GM12878 (cell line): ENCODE measurements around the gene SLX4IP. TPM values are rescaled to one million over a fixed set of nuclear protein-coding genes. Genes with fewer than 3 reads are reported as not detected.

ENCODE experiments used
- ATAC-seq: fragments of 200-7000 bp; cut with Tn5 transposase; 3 replicates; pipeline ENCODE4 v1.9.1; 2020; ENCODE audit warnings: mild to moderate bottlenecking, moderate library complexity
- BruUV-seq: library from RNA; stranded (reverse); fragments of 400-500 nt; replicated peaks from 2 replicates; lab custom pipeline; 2021; lab: Mats Ljungman, UMichigan
- CTCF ChIA-PET: fragments of 300-600 bp; sonication (Branson Sonifier 250); formaldehyde crosslinking; extraction: SDS; loops from one replicate; lab custom pipeline; 2021; ENCODE audit warnings: inconsistent platforms; lab: Yijun Ruan, JAX
- POLR2A ChIA-PET: fragments of 350-600 bp; formaldehyde crosslinking; extraction: SDS; loops from one replicate; lab custom pipeline; 2021; ENCODE audit warnings: inconsistent platforms; lab: Charles Lee
- RAD21 ChIA-PET: fragments of 300-600 bp; sonication (Branson Sonifier 250); formaldehyde crosslinking; loops from one replicate; lab custom pipeline; 2023; ENCODE audit warnings: antibody characterized with exemption; ENCODE audit not compliant: unreplicated experiment; lab: Charles Lee
- SMC1A ChIA-PET: fragments of 300-600 bp; sonication (Branson Sonifier 250); formaldehyde crosslinking; loops from one replicate; lab custom pipeline; 2023; ENCODE audit not compliant: unreplicated experiment, uncharacterized antibody; lab: Charles Lee
- DNase-seq: peaks from one replicate; pipeline ENCODE4 v3.0.0-alpha.2; 2011; ENCODE audit warnings: low read depth, low spot score
- FAIRE-seq: peaks from 3 replicates; lab custom pipeline; 2011; peaks lifted over from hg19 to GRCh38; lab: Jason Lieb, UNC
- H2AFZ ChIP-seq: 2 replicates; pipeline ENCODE4 v1.6.0; 2011; ENCODE audit warnings: low read depth, low read length, control low read depth; ENCODE audit not compliant: control insufficient read depth
- H3K27ac ChIP-seq: 2 replicates; pipeline ENCODE4 v1.5.1; 2011; ENCODE audit warnings: control low read depth; ENCODE audit not compliant: control insufficient read depth, insufficient read depth
- H3K27me3 ChIP-seq, 2 experiments: replicated peaks in 1 of 2; 2 replicates each; pipeline versions ENCODE4 v1.6.0 to v1.6.1; 2011; ENCODE audit warnings: low read length in 1 of 2; ENCODE audit not compliant: control insufficient read depth in 2 of 2, insufficient read depth in 2 of 2
- H3K36me3 ChIP-seq, 2 experiments: 2 replicates each; pipeline ENCODE4 v1.5.1; 2011; ENCODE audit warnings: low read length in 1 of 2; ENCODE audit not compliant: control insufficient read depth in 2 of 2, insufficient read depth in 2 of 2
- H3K4me1 ChIP-seq: 2 replicates; pipeline ENCODE4 v1.6.1; 2011; ENCODE audit warnings: mild to moderate bottlenecking, low read length, moderate library complexity, mixed read lengths; ENCODE audit not compliant: control insufficient read depth, insufficient read depth
- H3K4me2 ChIP-seq: 2 replicates; pipeline ENCODE4 v1.6.0; 2011; ENCODE audit warnings: control low read depth; ENCODE audit not compliant: control insufficient read depth, insufficient read depth
- H3K4me3 ChIP-seq: fragments of 200-600 bp; sonication (generic); 2 replicates; pipeline ENCODE4 v1.5.1; 2016
- H3K79me2 ChIP-seq: 2 replicates; pipeline ENCODE4 v1.6.0; 2011; ENCODE audit warnings: low read length; ENCODE audit not compliant: control insufficient read depth, insufficient read depth
- H3K9ac ChIP-seq: 2 replicates; pipeline ENCODE4 v1.8.0; 2011; ENCODE audit warnings: low read length, control low read depth, mixed read lengths; ENCODE audit not compliant: control insufficient read depth, insufficient read depth
- H3K9me3 ChIP-seq: replicated peaks from 3 replicates; pipeline ENCODE4 v1.5.1; 2011; ENCODE audit warnings: mild to moderate bottlenecking, low read length; ENCODE audit not compliant: control insufficient read depth, insufficient read depth
- H4K20me1 ChIP-seq: 2 replicates; pipeline ENCODE4 v1.6.0; 2011; ENCODE audit not compliant: control insufficient read depth, insufficient read depth
- FOXK2 ChIP-seq: fragments of 450-650 bp; IDR thresholded peaks from 2 replicates; pipeline ENCODE4 v1.6.1; 2017; ENCODE audit warnings: mild to moderate bottlenecking, moderate library complexity
- KDM1A ChIP-seq: fragments of 200-600 bp; sonication (generic); IDR thresholded peaks from 2 replicates; pipeline ENCODE4 v1.6.1; 2016; ENCODE audit warnings: borderline replicate concordance
- RELA ChIP-seq: fragments of 450-650 bp; IDR thresholded peaks from 2 replicates; pipeline ENCODE4 v1.8.0; 2014; ENCODE audit warnings: borderline replicate concordance; ENCODE audit not compliant: partially characterized antibody
- SPI1 ChIP-seq: IDR thresholded peaks from 2 replicates; pipeline ENCODE4 v1.6.1; 2011; ENCODE audit warnings: low read depth, mild to moderate bottlenecking, low read length, moderate library complexity, borderline replicate concordance; ENCODE audit not compliant: insufficient read depth
- ZNF217 ChIP-seq: fragments of 450-650 bp; IDR thresholded peaks from 2 replicates; pipeline ENCODE4 v1.6.1; 2017; ENCODE audit warnings: antibody characterized with exemption, mild to moderate bottlenecking
- ZNF24 ChIP-seq: fragments of 450-650 bp; IDR thresholded peaks from 2 replicates; pipeline ENCODE4 v1.6.1; 2017; ENCODE audit warnings: antibody characterized with exemption, mild to moderate bottlenecking
- WGBS: methylation state at CpG from one replicate; pipeline ENCODE4 v1.1.6; 2016; ENCODE audit warnings: low lambda C conversion rate; ENCODE audit not compliant: insufficient replicate concordance, insufficient coverage; ENCODE audit errors: missing lambda C conversion rate; 5-methylcytosine and 5-hydroxymethylcytosine counted together
- in situ Hi-C: fragments of 300-500 bp; cut with MboI; formaldehyde crosslinking; loops from 9 replicates; pipeline ENCODE4 v1.14.3; 2018; ENCODE audit warnings: mixed read lengths
- intact Hi-C: fragments of 100-400 bp; cut with micrococcal nuclease; formaldehyde crosslinking; loops from one replicate; pipeline ENCODE4 v1.14.2; 2022; ENCODE audit not compliant: unreplicated experiment
- polyA plus RNA-seq, 11 experiments: library from polyadenylated mRNA; depleted of rRNA in 4 of 11; unstranded in 6 of 11; stranded (reverse) in 5 of 11; fragments of >200 nt; fragmentation: Nextera tagmentation in 4 of 11; fragmentation: Illumina TruSeq in 1 of 11; extraction: Ambion mirVana in 4 of 11; extraction: Trizol in 1 of 11; gene quantifications; 1 replicate in 1 of 11; 2 replicates in 10 of 11; pipeline versions ENCODE4 v1.2.1 to v1.2.3, GENCODE V29; 2011 to 2016; ENCODE audit warnings: inconsistent platforms in 2 of 11, missing spikeins in 2 of 11, low read depth in 1 of 11
- total RNA-seq, 4 experiments: library from RNA; depleted of rRNA in 3 of 4; stranded (reverse); fragments of >200 nt in 3 of 4; fragmentation: Illumina TruSeq in 1 of 4; extraction: Trizol in 1 of 4; gene quantifications; 2 replicates each; pipeline versions ENCODE4 v1.2.1 to v1.2.3, GENCODE V29; 2013 to 2021
- TF ChIP-seq, protein P1 (sequence below): fragments of 450-650 bp; conservative IDR thresholded peaks from 2 replicates; pipeline ENCODE4 v1.6.1; 2017; ENCODE audit warnings: mild to moderate bottlenecking, moderate library complexity
- TF ChIP-seq, protein P2 (sequence below): fragments of 450-650 bp; IDR thresholded peaks from 2 replicates; pipeline ENCODE4 v1.6.1; 2017; ENCODE audit warnings: borderline replicate concordance
- TF ChIP-seq, protein P3 (sequence below): fragments of 450-650 bp; IDR thresholded peaks from 2 replicates; pipeline ENCODE4 v1.6.1; 2018; ENCODE audit warnings: mild to moderate bottlenecking, low read depth, moderate library complexity; ENCODE audit not compliant: partially characterized antibody

Gene SLX4IP
- total and polyA plus RNA-seq, 10 of the 15 experiments (the other 5 are each of a cell fraction or from before 2014, with no cell fraction given), result 2.2 to 11.0 (median 6.3) TPM

DNA sequence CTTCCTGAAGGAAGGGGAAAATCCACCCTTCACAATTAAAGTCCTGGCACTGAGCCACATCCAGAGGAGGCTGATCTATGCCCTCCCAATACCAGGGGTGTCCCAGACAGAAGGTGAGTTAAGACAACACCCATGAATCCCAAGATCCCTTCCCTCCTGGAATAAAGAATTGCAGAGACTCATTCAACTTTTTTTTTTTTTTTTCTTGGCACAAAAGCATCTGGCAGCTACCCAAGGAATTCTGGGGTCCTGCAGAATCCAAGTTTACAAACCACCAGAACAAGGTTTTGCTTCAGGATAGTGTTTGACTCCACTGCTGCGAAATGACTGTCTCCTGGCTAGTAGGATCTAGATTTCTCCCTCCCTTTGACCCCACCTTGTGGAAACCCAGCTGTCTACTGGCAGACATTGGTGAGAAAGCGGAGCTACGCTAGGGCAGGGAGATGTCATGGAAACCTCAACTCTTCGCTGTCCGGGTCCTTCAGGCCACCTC is 201.3 kb downstream of the SLX4IP start:
- no peaks in the 10 kb centered on the region for H4K20me1 ChIP-seq
- H2AFZ ChIP-seq, result no peak overlapping the region
- no peak overlapping the region for H3K4me2 ChIP-seq
- no peak overlapping the region for H3K4me3 ChIP-seq
- no peak for FAIRE-seq
- H3K79me2 ChIP-seq, result no peaks in the 10 kb centered on the region
- no peak for DNase-seq
- intact Hi-C loops (no loop called here), in situ Hi-C loops (no loop called here)
- BruUV-seq, result no TSS peak
- peaks cover 0 to 7% of the 10 kb centered on the region in 2 experiments; a peak in 1 of 4 replicates for H3K36me3 ChIP-seq
- H3K27me3 ChIP-seq, result no peaks in the 10 kb centered on the region
- WGBS, result 97% methylated on average over 5 of the region's 5 CpGs
- no peak overlapping the region for H3K27ac ChIP-seq
- no peak overlapping the region for H3K9ac ChIP-seq
- no peaks in the 10 kb centered on the region for H3K9me3 ChIP-seq
- no peak for ATAC-seq
- no peak for TF ChIP-seq FOXK2
- TF ChIP-seq, protein P1, sequence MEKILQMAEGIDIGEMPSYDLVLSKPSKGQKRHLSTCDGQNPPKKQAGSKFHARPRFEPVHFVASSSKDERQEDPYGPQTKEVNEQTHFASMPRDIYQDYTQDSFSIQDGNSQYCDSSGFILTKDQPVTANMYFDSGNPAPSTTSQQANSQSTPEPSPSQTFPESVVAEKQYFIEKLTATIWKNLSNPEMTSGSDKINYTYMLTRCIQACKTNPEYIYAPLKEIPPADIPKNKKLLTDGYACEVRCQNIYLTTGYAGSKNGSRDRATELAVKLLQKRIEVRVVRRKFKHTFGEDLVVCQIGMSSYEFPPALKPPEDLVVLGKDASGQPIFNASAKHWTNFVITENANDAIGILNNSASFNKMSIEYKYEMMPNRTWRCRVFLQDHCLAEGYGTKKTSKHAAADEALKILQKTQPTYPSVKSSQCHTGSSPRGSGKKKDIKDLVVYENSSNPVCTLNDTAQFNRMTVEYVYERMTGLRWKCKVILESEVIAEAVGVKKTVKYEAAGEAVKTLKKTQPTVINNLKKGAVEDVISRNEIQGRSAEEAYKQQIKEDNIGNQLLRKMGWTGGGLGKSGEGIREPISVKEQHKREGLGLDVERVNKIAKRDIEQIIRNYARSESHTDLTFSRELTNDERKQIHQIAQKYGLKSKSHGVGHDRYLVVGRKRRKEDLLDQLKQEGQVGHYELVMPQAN, result no peak
- no peak for TF ChIP-seq RELA
- TF ChIP-seq ZNF217, result no peak
- TF ChIP-seq KDM1A, result no peak
- TF ChIP-seq, protein P2, sequence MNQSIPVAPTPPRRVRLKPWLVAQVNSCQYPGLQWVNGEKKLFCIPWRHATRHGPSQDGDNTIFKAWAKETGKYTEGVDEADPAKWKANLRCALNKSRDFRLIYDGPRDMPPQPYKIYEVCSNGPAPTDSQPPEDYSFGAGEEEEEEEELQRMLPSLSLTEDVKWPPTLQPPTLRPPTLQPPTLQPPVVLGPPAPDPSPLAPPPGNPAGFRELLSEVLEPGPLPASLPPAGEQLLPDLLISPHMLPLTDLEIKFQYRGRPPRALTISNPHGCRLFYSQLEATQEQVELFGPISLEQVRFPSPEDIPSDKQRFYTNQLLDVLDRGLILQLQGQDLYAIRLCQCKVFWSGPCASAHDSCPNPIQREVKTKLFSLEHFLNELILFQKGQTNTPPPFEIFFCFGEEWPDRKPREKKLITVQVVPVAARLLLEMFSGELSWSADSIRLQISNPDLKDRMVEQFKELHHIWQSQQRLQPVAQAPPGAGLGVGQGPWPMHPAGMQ, result no peak
- TF ChIP-seq, protein P3, sequence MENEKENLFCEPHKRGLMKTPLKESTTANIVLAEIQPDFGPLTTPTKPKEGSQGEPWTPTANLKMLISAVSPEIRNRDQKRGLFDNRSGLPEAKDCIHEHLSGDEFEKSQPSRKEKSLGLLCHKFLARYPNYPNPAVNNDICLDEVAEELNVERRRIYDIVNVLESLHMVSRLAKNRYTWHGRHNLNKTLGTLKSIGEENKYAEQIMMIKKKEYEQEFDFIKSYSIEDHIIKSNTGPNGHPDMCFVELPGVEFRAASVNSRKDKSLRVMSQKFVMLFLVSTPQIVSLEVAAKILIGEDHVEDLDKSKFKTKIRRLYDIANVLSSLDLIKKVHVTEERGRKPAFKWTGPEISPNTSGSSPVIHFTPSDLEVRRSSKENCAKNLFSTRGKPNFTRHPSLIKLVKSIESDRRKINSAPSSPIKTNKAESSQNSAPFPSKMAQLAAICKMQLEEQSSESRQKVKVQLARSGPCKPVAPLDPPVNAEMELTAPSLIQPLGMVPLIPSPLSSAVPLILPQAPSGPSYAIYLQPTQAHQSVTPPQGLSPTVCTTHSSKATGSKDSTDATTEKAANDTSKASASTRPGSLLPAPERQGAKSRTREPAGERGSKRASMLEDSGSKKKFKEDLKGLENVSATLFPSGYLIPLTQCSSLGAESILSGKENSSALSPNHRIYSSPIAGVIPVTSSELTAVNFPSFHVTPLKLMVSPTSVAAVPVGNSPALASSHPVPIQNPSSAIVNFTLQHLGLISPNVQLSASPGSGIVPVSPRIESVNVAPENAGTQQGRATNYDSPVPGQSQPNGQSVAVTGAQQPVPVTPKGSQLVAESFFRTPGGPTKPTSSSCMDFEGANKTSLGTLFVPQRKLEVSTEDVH, result no peak
- no peak for TF ChIP-seq SPI1
- TF ChIP-seq ZNF24, result no peak
- H3K4me1 ChIP-seq, result no peaks in the 10 kb centered on the region
- RAD21 ChIA-PET, result no interaction called here
- CTCF ChIA-PET, result interaction anchor here (0.6 kb wide), 1 partner anchor 9 kb away, joined by 3 read pairs; no protein-coding TSS in a partner anchor
- SMC1A ChIA-PET, result interaction anchor here (1.5 kb wide), 1 partner anchor 15 kb away, joined by 6 read pairs; no protein-coding TSS in a partner anchor
- POLR2A ChIA-PET, result interaction anchor here (1.2 kb wide), 1 partner anchor 100 kb away, joined by 3 read pairs; no protein-coding TSS in a partner anchor
